Caco-2 (cell line): ENCODE measurements around the gene HES3. TPM values are rescaled to one million over a fixed set of nuclear protein-coding genes. Genes with fewer than 3 reads are reported as not detected.

Experiments used
- BruUV-seq: library from RNA; stranded (reverse); fragments of 400-500 nt; replicated peaks from 2 replicates; lab custom pipeline; 2021; lab: Mats Ljungman, UMichigan
- CTCF ChIA-PET: fragments of 300-600 bp; sonication (Branson Sonifier 250); formaldehyde crosslinking; loops from one replicate; lab custom pipeline; 2022; ENCODE audit warnings: antibody characterized with exemption; lab: Charles Lee
- POLR2A ChIA-PET: fragments of 300-600 bp; sonication (Branson Sonifier 250); formaldehyde crosslinking; loops from one replicate; lab custom pipeline; 2022; ENCODE audit warnings: antibody characterized with exemption; lab: Charles Lee
- DNase-seq, 2 experiments: peaks; one replicate each; pipeline versions ENCODE4 v3.0.0 to v3.0.0-alpha.2; 2020 to 2022
- H3K27me3 ChIP-seq: replicated peaks from 2 replicates; pipeline ENCODE4 v1.6.0; 2011; ENCODE audit warnings: low read length; ENCODE audit not compliant: control insufficient read depth, insufficient read depth
- H3K36me3 ChIP-seq: 2 replicates; pipeline ENCODE4 v1.5.1; 2011; ENCODE audit warnings: low read length; ENCODE audit not compliant: control insufficient read depth, insufficient read depth
- H3K4me1 ChIP-seq: fragments of 250-450 bp; sonication (Bioruptor Pico); 2 replicates; pipeline ENCODE4 v1.5.1; 2020; ENCODE audit warnings: mild to moderate bottlenecking
- H3K4me3 ChIP-seq: 2 replicates; pipeline ENCODE4 v1.5.1; 2011; ENCODE audit warnings: low read depth, mild to moderate bottlenecking, control low read depth, low read length
- H3K9me3 ChIP-seq: fragments of 250-450 bp; sonication (Bioruptor Pico); 2 replicates; pipeline ENCODE4 v1.5.1; 2020; ENCODE audit warnings: mild to moderate bottlenecking, moderate library complexity
- H3K27ac Mint-ChIP-seq: one replicate; pipeline ENCODE4 v1.8.0; 2022; ENCODE audit warnings: mixed read lengths; ENCODE audit not compliant: unreplicated experiment
- H3K27me3 Mint-ChIP-seq: one replicate; pipeline ENCODE4 v1.8.0; 2022; ENCODE audit warnings: mixed read lengths; ENCODE audit not compliant: insufficient read depth, unreplicated experiment
- H3K36me3 Mint-ChIP-seq: one replicate; pipeline ENCODE4 v1.8.0; 2022; ENCODE audit warnings: mild to moderate bottlenecking, mixed read lengths; ENCODE audit not compliant: insufficient read depth, unreplicated experiment
- H3K4me1 Mint-ChIP-seq: one replicate; pipeline ENCODE4 v1.8.0; 2022; ENCODE audit warnings: low read depth, mixed read lengths; ENCODE audit not compliant: unreplicated experiment
- H3K4me3 Mint-ChIP-seq: one replicate; pipeline ENCODE4 v1.8.0; 2022; ENCODE audit warnings: mild to moderate bottlenecking, moderate library complexity, mixed read lengths; ENCODE audit not compliant: unreplicated experiment
- H3K9me3 Mint-ChIP-seq: one replicate; pipeline ENCODE4 v1.8.0; 2022; ENCODE audit warnings: mixed read lengths; ENCODE audit not compliant: unreplicated experiment
- intact Hi-C: fragments of 100-400 bp; cut with micrococcal nuclease; formaldehyde crosslinking; loops from one replicate; pipeline ENCODE4 v1.10.0; 2022; ENCODE audit not compliant: unreplicated experiment
- total RNA-seq: library from RNA; stranded (reverse); gene quantifications from 2 replicates; pipeline ENCODE4 v1.2.3, GENCODE V29; 2022
- TF ChIP-seq, protein P1 (sequence below), 2 experiments: fragments of 200-600 bp in 1 of 2; IDR thresholded peaks; 1 replicate in 1 of 2; 2 replicates in 1 of 2; pipeline versions ENCODE4 v1.5.1 to v1.8.0; 2011 to 2022; ENCODE audit warnings: antibody characterized with exemption in 1 of 2, control low read depth in 1 of 2, inconsistent platforms in 1 of 2, low read depth in 1 of 2, low read length in 1 of 2, mild to moderate bottlenecking in 1 of 2, moderate library complexity in 1 of 2; ENCODE audit not compliant: insufficient read depth in 1 of 2, severe bottlenecking in 1 of 2, unreplicated experiment in 1 of 2

HES3 gene
- total RNA-seq, 1 experiment from 2014 or later = not detected

DNA sequence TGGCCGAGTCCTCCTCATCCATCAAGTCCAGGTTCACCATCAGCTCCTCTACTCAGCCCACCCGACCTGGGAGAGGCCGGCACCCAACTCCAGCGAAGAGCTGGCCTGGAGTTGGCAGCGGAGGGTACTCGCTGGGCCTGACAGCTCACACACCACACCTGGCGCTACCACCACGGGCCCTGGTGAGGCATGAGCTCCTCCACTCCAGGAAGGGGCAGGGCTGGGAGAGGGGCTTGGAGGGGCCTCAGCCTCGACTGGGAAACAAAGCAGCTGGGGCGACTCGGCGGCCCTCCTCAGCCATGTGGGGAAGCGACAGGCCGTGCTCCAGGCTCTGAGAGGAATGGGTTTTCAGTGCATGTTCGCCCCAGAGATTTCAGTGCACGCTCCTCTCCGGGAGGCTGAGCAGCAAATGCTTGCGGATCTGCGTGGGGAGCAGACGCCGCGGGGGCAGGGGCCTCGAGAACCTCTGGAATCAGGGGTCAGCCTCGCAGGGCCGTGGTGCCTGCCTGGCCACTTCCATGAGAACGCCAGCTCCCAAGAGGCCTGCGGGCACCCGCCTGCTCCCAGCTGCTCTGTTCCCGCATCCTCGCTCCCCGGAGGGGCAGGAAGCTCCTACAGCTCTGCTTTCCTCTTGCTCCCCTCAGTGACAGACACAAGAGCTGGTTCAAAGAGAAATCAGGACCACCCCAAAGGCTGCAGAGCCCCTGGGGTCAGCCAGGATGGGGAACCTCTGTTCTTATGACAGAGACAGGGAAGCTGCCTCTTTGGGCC, 35.8 kb downstream of the HES3 start:
- H3K4me3 ChIP-seq = no peak overlapping the region
- Mint-ChIP-seq H3K27ac (no peak overlapping the region), H3K9me3 (no peaks in the 10 kb centered on the region), H3K36me3 (peaks cover 17% of the 10 kb centered on the region), H3K4me1 (no peaks in the 10 kb centered on the region), H3K4me3 (no peak overlapping the region), H3K27me3 (no peaks in the 10 kb centered on the region)
- H3K27me3 ChIP-seq = no peaks in the 10 kb centered on the region
- no peaks in the 10 kb centered on the region for H3K4me1 ChIP-seq
- intact Hi-C loops = no loop called here
- H3K36me3 ChIP-seq = no peaks in the 10 kb centered on the region; the same call in 1 of the 2 replicates
- CTCF ChIA-PET = no interaction called here
- DNase-seq = no peak
- H3K9me3 ChIP-seq = no peaks in the 10 kb centered on the region
- BruUV-seq = no TSS peak
- TF ChIP-seq, protein P1, sequence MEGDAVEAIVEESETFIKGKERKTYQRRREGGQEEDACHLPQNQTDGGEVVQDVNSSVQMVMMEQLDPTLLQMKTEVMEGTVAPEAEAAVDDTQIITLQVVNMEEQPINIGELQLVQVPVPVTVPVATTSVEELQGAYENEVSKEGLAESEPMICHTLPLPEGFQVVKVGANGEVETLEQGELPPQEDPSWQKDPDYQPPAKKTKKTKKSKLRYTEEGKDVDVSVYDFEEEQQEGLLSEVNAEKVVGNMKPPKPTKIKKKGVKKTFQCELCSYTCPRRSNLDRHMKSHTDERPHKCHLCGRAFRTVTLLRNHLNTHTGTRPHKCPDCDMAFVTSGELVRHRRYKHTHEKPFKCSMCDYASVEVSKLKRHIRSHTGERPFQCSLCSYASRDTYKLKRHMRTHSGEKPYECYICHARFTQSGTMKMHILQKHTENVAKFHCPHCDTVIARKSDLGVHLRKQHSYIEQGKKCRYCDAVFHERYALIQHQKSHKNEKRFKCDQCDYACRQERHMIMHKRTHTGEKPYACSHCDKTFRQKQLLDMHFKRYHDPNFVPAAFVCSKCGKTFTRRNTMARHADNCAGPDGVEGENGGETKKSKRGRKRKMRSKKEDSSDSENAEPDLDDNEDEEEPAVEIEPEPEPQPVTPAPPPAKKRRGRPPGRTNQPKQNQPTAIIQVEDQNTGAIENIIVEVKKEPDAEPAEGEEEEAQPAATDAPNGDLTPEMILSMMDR (IDR thresholded peaks at IDR 0.05; ENCODE audit: insufficient read depth in 1 of 2, low read depth in 1 of 2, low read length in 1 of 2, severe bottlenecking in 1 of 2, unreplicated experiment in 1 of 2) = no peak
- POLR2A ChIA-PET = no interaction called here

DNA sequence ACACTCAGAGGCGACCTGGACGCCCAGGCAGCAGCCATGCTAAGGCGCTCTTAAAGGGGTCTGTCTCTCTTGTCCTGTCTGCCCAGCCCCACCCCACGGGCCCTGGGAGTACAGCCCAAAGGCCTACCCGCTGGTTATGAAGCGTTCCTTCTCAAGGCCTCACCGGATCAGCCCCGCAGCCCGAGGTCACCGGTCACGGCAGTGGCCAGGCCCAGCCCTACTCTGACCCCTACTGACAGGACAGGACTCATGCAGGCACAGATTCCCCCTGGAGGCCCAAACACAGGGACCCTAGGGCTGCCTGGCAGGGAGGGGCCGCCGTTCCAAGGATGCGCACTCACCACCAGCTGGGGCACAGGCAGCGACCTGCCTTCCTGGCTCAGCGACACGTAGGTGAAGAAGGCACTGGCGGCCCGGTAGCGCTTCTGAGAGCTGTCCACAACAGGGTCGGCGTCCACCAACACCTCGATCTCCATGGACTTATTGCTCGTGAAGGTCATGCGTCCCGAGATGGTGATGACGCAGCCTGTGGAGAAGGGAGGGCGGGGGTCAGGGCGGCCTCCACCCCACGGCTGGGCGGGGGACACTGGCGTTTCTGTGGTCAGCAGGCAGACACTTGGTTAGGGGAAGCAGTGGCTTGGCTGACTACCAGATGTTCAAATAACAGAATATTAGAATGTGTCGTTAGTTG, 36.9 kb downstream of the HES3 start:
- TF ChIP-seq, protein P1 (IDR thresholded peaks at IDR 0.05; ENCODE audit: insufficient read depth in 1 of 2, low read depth in 1 of 2, low read length in 1 of 2, severe bottlenecking in 1 of 2, unreplicated experiment in 1 of 2) = peak; percentile 10 to 43
- no TSS peak for BruUV-seq
- no peaks in the 10 kb centered on the region for H3K4me1 ChIP-seq
- H3K27me3 ChIP-seq = no peaks in the 10 kb centered on the region
- Mint-ChIP-seq H3K4me3 (no peak overlapping the region), H3K27ac (no peak overlapping the region), H3K4me1 (no peaks in the 10 kb centered on the region), H3K27me3 (no peaks in the 10 kb centered on the region), H3K9me3 (no peaks in the 10 kb centered on the region), H3K36me3 (peaks cover 17% of the 10 kb centered on the region)
- ChIA-PET CTCF (no interaction called here), POLR2A (no interaction called here)
- no peaks in the 10 kb centered on the region; the same call in 1 of the 2 replicates for H3K36me3 ChIP-seq
- intact Hi-C loops = no loop called here
- no peak overlapping the region for H3K4me3 ChIP-seq
- H3K9me3 ChIP-seq = no peaks in the 10 kb centered on the region
- peak in 1 of 2 experiments; percentile 32 for DNase-seq

DNA sequence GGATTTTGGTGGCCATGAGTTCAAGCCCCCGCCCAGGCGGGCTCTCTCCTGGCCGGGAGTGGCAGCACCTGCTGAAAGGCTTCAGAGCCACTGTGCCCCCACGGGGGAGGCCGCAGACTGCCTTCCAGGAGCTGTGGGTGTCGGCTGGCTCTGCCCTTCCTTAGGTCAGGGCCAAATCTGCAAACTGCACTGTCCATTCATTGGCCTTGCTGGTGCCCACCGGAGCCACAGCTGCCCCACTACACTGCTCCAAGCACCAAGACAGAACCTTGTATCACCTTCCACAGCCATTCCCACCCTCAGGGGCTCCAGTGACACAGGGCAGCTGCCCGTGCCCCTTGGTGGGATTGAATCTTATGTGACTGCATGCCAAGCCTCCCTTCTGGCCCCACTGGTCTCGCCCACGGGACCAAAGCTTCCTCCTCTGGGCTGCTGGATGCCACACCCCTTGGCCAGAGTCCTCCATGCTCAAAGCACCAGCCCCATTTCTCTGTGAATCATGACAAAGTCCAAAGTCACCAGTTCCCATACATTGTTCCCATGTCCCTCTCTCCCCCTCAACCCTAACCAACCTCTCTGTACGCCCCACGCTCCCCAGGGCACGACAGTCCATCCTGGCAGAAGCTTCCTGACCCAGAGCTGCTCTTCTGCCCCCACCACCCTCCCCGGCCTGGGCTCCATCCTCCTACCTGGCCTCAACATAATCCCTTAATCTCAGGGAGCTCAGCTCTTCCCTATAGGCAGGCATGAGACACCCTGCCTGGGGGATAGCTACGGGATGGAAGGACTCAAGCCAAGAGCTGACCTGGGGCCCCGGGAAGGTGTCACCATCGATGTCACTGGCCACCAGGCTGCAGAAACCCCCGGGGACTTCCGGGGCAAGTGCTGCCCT, 37.8 kb downstream of the HES3 start:
- Mint-ChIP-seq H3K4me3 (no peak overlapping the region), H3K27me3 (no peaks in the 10 kb centered on the region), H3K36me3 (peaks cover 17% of the 10 kb centered on the region), H3K4me1 (no peaks in the 10 kb centered on the region), H3K27ac (peak overlapping the region; percentile 55), H3K9me3 (no peaks in the 10 kb centered on the region)
- Histone ChIP-seq H3K9me3 (no peaks in the 10 kb centered on the region), H3K27me3 (no peaks in the 10 kb centered on the region), H3K36me3 (no peaks in the 10 kb centered on the region; the same call in 1 of the 2 replicates), H3K4me1 (no peaks in the 10 kb centered on the region), H3K4me3 (no peak overlapping the region)
- ChIA-PET POLR2A (no interaction called here), CTCF (no interaction called here)
- BruUV-seq = no TSS peak
- no peak for DNase-seq
- intact Hi-C loops = no loop called here
- TF ChIP-seq, protein P1 (IDR thresholded peaks at IDR 0.05; ENCODE audit: insufficient read depth in 1 of 2, low read depth in 1 of 2, low read length in 1 of 2, severe bottlenecking in 1 of 2, unreplicated experiment in 1 of 2) = no peak
